GM18873 (cell line): ENCODE results near the gene HLX.

ENCODE experiments used
- ATAC-seq: cut with Tn5 transposase; IDR thresholded peaks from one replicate; pipeline ENCODE4 v1.9.1; 2021; ENCODE audit warnings: mild to moderate bottlenecking, moderate library complexity, moderate number of reproducible peaks; ENCODE audit not compliant: unreplicated experiment, low FRiP score

Gene HLX, protein sequence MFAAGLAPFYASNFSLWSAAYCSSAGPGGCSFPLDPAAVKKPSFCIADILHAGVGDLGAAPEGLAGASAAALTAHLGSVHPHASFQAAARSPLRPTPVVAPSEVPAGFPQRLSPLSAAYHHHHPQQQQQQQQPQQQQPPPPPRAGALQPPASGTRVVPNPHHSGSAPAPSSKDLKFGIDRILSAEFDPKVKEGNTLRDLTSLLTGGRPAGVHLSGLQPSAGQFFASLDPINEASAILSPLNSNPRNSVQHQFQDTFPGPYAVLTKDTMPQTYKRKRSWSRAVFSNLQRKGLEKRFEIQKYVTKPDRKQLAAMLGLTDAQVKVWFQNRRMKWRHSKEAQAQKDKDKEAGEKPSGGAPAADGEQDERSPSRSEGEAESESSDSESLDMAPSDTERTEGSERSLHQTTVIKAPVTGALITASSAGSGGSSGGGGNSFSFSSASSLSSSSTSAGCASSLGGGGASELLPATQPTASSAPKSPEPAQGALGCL

DNA sequence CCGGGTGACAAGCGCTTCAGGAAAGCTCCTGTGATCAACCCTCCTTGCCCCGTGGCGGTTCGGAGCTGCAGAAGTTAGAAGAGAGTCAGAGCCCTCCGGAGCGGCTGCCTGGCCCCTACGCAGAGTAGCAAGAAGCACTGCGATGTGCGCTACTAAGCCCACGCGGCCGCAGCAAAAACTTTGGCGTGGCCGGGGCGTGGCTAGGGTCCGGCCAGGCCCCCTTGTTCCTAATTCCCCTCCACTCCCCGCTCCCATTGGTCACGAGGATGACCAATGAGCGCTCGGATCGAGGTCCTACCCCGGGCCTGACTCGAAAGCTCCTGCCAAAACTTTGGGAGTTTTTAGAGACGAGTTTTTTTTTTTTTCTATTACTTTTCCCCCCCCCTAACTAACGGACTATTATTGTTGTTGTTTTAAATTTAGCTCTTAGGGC is at the start of gene HLX:
Gene HLX (plus strand): TSS at position 368 of the 433 bp plus-strand sequence. CDS start 415 bp downstream, outside the sequence.
- peak; percentile 52 for ATAC-seq

DNA sequence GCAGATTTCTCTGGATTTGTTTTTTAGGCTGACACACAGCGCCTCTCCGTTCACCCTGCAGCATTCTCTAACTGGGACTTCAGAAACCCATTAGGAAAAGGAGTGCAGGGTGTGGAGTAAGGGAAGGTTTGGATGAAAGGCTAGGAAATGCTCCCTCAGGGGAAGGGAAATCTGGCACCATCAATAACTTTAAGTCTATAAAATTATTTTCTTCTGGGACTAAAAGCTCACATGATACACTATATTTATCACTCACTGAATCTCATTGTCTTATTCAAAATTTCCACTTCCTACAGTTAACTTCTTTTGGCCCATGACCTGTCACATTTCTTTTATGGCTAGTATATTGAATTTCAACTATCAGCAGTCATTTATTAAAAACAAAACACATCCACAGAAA is 45.8 kb upstream of the HLX start:
- no peak for ATAC-seq

- no peak for ATAC-seq
Observed at GRCh38 chr1:220834155-220834870, 44.9 kb upstream of the HLX start.

- ATAC-seq: no peak
Observed at GRCh38 chr1:220838578-220838977, 40.7 kb upstream of the HLX start.

DNA sequence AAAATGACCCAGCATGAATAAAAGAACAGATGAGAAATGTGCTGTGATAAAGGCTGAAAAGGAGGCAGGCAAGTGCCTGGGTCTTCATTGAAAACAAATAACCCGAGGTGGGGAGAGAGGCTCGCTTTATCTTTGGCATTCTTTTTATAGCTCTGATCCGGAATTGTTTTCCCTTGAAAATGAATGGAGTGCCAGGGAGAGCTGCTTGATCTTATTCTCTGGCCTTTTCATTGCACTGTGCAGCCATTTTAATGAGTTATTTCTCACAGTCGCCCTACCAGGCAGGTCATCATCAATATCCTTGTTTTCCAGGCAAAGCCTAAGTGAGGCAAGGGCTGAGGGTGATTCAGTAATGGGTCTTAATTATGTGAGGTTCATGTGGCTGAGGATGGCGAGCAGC is 39.8 kb upstream of the HLX start:
- ATAC-seq: no peak

DNA sequence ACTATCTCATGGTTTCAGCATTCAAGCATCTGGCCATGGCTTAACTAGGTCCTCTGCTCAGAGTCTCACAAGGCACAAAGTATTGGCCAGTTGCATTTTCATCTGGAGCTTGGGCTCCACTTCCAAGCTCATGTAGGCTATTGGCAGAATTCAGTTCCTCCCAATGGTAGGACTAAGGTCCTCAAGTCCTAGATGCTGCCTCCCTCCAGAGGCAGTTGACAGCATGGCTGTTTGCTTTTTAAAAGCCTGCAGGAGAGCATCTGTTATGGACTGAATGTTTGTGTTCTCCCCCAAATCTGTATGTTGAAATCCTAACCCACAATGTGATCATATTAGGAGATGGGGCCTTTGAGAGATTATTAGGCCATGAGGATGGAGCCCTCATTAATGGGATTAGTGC is 38.0 kb upstream of the HLX start:
- ATAC-seq: no peak

GRCh38 chr1:220843481-220844011 is 35.7 kb upstream of the HLX start:
- no peak for ATAC-seq

GRCh38 chr1:220852408-220852807 is 26.8 kb upstream of the HLX start:
- no peak for ATAC-seq

- no peak for ATAC-seq
Observed at GRCh38 chr1:220872296-220872695, 6.9 kb upstream of the HLX start.

- ATAC-seq: no peak
Observed at GRCh38 chr1:220873087-220873486, 6.2 kb upstream of the HLX start.

- ATAC-seq: no peak
Observed at GRCh38 chr1:220873868-220874655, 5.2 kb upstream of the HLX start.

GRCh38 chr1:220875260-220875659 is 4.0 kb upstream of the HLX start:
- ATAC-seq: no peak

GRCh38 chr1:220876511-220877376 is 2.5 kb upstream of the HLX start:
- ATAC-seq: no peak

GRCh38 chr1:220877377-220878095 is 1.7 kb upstream of the HLX start:
- ATAC-seq: no peak

DNA sequence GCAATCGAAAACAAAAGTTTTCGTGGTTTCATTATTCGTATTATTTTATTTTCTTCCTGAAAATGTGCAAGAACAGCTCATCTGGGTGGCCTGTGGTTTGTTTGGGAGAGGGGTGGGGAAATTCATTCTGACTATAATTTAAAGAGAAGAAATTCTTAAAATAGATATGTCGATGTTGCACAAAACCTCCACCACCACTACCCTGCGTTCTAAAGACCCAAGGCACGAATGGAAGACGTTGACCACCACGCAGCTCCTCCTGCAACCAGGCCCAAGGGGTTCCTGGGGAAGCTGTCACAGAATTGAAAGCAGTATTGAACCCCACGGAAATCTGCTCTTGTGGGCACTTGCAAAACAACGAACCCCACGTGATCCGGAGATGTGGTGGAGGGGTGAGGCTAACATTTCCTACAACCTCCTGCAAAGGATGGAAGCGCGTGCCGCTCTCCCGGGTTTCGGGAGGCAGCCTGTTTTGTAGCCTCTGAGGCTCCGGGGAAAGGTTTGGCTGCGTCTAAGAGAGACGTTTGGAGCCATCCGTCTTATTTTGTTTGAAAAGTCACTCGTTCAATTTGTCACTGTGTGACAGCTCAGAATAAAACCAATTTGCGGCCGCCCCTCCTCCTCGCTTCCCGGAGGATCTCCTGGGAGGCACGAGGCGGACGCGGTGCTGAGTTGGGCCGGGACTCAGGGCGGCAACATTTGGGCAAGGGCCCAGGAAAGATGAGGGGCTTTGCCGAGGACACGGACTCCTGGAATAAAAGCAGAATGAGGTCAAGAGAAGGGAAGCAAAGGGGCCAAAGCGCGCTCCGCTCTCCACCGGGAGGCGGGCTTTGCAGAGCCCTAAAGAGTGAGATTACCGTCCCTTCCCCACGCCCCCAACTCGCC is 810 bp upstream of the HLX start:
- no peak for ATAC-seq

- peak; percentile 28 for ATAC-seq
Observed at GRCh38 chr1:220879509-220880361, 492 bp downstream of the HLX start.

- no peak for ATAC-seq
Observed at GRCh38 chr1:220880362-220880670, 1.1 kb downstream of the HLX start.
